Measurements from ENCODE around the gene PANK4.
"Not testable (repeated sequence)": the region's sequence is repeated elsewhere in the genome, so short reads cannot be mapped to it uniquely, and the experiment has no call there.

PANK4 gene

DNA sequence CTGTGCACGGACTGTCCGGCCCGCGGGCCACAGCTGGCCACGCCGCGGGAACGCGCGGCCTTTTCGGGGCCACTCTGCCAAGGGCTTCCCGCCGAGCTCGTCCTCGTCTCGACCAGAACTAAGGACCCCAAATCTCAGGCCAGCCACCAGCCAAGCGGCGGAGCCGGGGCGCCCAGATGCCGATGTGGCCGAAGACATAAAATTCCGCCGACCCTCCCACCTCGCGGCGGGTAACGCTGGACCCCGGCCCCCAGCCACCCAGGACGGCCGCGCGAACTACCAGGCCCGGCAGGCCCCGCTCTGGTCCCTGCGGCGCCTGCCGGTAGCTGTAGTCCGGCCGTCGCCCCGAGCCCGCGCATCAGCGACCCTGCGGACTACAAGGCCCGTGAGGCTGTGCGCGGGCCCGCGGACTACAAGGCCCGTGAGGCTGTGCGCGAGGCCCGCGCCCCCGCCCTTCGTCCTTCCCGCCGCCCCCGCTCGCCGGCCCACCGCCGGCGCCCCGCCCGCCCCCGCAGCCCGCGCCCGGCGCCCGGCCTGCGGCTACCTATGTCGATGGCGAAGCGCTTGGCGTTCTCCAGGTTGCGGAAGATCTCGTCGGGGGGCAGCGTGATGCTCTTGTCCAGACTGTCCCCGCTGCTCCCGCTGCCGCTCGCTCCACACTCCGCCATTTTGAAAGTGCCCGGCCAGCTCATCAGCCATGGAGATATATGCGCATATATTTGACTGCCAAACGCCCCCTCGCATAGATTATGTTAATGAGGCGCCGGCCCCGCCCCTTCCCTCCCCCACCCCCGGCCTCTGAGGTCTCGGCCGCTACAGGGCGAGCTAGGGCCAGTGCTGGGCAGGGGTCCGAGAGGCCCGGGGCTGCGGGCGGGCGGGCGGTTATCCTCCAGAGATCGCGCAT, at the start of gene PANK4:
Gene PANK4 (minus strand): TSS at position 677 of the 904 bp plus-strand sequence. CDS start 9 bp downstream, at position 668.
- DNase-seq, result peak; percentile 88

- DNase-seq, result no peak
These were observed 48.0 kb upstream of the PANK4 start for GRCh38 chr1:2574350-2574749.

DNA sequence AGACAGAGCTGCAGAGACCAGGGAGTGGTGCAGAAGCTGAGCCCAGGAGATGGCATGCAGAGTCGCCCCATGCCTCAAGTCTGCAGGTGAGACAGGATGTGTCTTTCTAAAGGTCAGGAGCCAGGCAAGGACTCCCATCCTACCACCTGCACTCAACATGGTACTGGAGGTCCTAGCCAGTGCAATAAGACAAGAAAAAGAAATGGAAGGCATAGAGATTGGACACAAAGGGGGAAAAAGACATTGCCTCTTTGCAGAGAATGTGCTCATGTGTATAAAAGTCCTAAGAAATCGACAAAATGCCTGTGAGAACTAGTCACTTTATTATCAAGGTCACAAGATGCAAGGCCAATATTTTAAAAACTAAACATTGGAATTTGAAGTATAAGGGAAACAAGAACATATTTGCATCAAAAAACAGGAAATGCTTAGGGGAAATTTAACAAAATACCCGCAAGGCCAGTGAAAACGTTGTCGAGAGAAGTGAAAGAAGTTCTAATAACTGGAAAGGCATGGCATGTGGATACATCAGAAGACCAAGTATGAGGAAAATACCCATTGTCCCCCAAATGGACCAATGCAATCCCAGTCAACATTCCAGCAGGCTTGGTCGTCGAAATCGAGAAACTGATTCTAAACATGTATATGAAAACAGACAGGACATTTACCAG, 47.0 kb upstream of the PANK4 start:
- DNase-seq, result no peak

GRCh38 chr1:2571348-2571747, 45.0 kb upstream of the PANK4 start:
- no peak for DNase-seq

DNA sequence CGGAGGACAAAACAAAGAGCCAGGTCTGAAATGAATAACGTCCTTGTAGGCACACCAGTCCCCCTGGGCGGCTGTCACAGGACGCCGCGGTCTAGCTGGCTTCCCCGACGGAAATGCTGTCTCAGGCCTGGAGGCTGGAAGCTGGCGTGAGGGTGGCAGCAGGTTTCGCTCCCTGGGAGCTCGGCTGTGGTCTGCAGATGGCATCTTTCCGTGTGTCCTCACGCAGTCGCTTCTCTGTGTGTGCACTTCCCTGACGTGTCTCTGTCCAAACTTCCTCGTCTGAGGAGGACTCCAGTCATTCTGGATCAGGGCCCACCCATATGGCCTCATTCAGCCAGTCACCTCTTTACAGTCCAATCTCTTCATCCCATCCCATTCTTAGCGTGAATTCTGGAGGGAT, 43.9 kb upstream of the PANK4 start:
- no peak for DNase-seq

- not testable (repeated sequence) for DNase-seq
These were observed 43.3 kb upstream of the PANK4 start for GRCh38 chr1:2569703-2570102.

- no peak for DNase-seq
These were observed 42.7 kb upstream of the PANK4 start for GRCh38 chr1:2569060-2569459.

DNA sequence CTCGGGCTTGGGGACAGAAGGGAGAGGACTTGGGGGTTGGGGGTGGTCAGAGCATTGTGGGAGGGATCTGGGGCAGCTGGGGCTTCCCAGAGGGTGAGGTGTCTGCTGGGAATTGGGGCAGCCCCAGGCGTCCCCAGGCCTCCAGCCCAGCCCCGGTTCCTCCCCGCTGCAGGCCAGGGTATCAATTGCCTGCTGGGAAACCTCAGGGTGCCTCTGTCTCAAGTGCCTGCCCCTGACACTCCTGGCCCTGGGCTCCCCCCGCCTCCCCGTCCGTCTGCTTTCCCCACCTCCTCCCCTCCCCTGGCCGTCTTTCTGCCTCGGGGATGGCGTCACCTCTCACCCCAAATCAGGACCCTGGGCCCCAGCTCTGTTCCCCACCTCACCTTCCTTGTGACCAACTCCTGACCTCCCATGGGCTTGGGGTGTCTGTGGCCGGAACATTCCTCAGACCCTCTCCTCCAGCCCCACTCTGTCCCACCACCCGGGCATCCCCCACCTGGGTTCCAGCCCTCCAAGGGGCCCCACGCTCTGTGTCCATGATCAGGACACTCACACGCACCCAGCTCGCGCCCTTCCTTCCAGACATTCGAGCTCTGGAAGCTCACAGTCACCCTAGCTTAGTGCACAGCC, 41.9 kb upstream of the PANK4 start:
- not testable (repeated sequence) for DNase-seq

GRCh38 chr1:2567083-2567679, 40.8 kb upstream of the PANK4 start:
- DNase-seq, result no peak

- no peak for DNase-seq
These were observed 40.0 kb upstream of the PANK4 start for GRCh38 chr1:2566101-2567045.

DNA sequence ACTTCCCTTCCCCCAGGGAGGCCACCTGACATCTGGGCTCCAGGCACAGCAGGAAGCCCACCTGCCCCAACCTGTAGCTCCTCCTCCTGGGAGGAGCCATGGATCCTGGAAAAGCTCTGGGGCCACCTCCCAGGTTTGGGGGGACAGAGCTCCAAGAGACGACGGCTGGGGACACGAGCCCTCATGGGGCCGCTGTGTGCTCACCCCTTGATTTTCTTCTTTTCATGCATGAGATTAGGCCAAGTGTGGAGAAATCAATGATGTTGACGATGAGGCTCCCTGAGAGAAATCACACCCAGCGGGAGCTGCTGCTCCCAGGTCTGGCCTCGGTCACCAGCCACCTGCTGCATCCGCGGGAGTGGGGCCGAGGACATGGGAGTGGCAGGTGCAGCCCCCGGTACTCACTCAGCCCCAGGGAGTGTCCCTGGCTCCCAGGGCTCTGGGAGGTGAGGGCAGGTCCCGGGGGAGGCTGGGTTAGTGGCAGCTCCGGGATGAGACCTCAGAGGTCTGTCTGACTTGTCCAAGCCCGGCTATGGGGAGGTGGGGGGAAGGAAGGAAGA, 38.5 kb upstream of the PANK4 start:
- no peak for DNase-seq

- no peak for DNase-seq
These were observed 37.8 kb upstream of the PANK4 start for GRCh38 chr1:2564006-2564814.

- DNase-seq, result no peak
These were observed 36.8 kb upstream of the PANK4 start for GRCh38 chr1:2563205-2563604.

GRCh38 chr1:2561898-2562895, 35.8 kb upstream of the PANK4 start:
- DNase-seq, result no peak

- no peak for DNase-seq
These were observed 35.0 kb upstream of the PANK4 start for GRCh38 chr1:2561446-2561845.

DNA sequence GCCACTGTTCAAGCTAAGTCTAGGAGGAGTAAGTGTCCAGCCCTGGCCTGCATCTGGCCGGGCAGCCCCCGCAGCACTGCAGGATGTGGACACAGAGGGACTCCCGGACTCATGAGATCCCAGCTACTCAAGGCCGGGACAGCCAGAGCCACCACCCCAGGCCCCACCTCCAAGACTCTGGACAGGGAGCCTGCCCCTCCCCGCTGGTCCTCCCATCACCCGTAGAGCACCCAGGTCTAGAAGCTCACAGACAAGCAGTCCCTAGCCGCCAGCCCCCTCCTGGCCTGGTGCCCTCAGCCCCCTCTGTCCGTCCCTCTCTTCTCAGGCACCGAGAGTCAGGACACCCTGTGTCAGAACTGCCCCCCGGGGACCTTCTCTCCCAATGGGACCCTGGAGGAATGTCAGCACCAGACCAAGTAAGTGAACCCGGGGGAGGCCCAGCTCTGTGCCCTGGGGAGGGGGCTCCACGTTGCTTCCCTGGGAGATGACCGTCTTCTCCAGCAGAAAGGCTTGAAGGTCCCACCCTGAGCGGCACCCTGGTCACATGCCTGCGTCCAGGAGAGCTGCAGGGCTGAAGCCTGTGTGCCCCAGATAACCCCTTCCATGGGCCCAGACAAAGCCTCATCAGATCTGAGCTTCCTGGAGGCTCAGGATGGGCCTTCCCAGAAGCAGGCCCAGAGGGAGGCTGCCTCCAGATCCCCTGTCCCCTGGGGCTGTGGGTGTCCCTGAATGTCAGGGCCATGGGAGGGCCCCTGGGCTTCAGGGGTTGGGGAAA, 34.1 kb upstream of the PANK4 start:
- no peak for DNase-seq

DNA sequence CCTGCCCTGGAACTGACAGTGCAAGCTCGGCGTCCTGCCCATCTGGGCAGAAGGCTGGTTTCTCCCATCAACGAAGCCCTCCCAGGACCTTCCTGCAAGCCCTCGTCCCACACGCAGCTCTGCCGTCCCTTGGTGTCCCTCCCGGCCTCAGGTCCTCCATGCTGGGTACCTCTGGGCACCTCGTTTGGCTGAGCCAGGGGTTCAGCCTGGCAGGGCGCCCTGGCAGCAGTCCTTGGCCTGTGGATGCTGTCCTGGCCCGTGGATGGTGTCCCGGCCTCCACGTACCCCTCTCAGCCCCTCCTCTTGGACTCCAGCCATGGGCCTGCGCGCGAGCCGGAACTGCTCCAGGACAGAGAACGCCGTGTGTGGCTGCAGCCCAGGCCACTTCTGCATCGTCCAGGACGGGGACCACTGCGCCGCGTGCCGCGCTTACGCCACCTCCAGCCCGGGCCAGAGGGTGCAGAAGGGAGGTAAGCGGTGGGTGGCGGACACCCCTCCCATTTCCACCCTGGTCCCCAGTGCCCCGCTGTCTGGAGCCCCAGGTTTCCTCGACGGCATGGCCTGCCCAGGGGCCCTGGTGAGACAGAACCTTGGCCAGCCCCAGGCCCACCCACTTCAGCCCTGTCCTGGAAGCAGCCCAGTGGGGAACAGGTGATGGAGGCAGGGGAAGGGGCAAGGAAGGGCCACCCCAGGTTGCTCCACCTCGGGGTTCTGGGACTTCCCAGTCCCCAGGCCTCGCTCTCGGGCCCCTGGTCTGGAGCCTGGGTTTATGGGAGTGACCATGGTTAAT, 33.3 kb upstream of the PANK4 start:
- no peak for DNase-seq

GRCh38 chr1:2558861-2559260, 32.5 kb upstream of the PANK4 start:
- no peak for DNase-seq

Data from GDM1 (cell line).